Colonic mucosa (tissue), 4 donors: Measurements from ENCODE around the gene PRKCA. TPM values are rescaled to one million over a fixed set of nuclear protein-coding genes. Genes with fewer than 3 reads are reported as not detected.

Source experiments
- DNase-seq: peaks from one replicate; pipeline ENCODE4 v3.0.0-alpha.2; 2020
- H3K27ac ChIP-seq: fragments of 200-600 bp; one replicate; pipeline ENCODE4 v1.8.0; 2021
- H3K27me3 ChIP-seq: fragments of 200-600 bp; one replicate; pipeline ENCODE4 v1.8.0; 2021
- H3K36me3 ChIP-seq: fragments of 200-600 bp; one replicate; pipeline ENCODE4 v1.8.0; 2021
- H3K4me1 ChIP-seq: fragments of 200-600 bp; one replicate; pipeline ENCODE4 v1.8.0; 2021; ENCODE audit warnings: mild to moderate bottlenecking
- H3K4me3 ChIP-seq: fragments of 200-600 bp; one replicate; pipeline ENCODE4 v1.8.0; 2021
- H3K9ac ChIP-seq, 2 donors: one replicate each; pipeline ENCODE4 v1.7.0; 2013; ENCODE audit warnings: control low read depth in 2 of 2, low read depth in 2 of 2, low read length in 2 of 2
- H3K9me3 ChIP-seq: fragments of 200-600 bp; one replicate; pipeline ENCODE4 v1.8.0; 2021
- intact Hi-C: fragments of 100-400 bp; cut with DNase I; formaldehyde crosslinking; loops from one replicate; pipeline ENCODE4 v1.14.1; 2022
- total RNA-seq, 2 donors: library from RNA; stranded (reverse); fragmentation: NEBNext Ultra II Directional in 1 of 2; extraction: Animal tissue kit (Norgen Biotek cat#: 25700) in 1 of 2; gene quantifications; one replicate each; pipeline ENCODE4 v1.2.1, GENCODE V29; 2021
- TF ChIP-seq, protein P1 (sequence below): fragments of 200-600 bp; IDR thresholded peaks from one replicate; pipeline ENCODE4 v1.8.0; 2022; ENCODE audit warnings: antibody characterized with exemption, mild to moderate bottlenecking
- donor health status: healthy.
- donor health status: DM: no; HTN: no; CAD: no.
- donor health status: DM: no; HTN: no; CAD: no.

The PRKCA gene
- total RNA-seq, 2 donors from 2014 or later: 40.0 to 41.8 TPM

DNA sequence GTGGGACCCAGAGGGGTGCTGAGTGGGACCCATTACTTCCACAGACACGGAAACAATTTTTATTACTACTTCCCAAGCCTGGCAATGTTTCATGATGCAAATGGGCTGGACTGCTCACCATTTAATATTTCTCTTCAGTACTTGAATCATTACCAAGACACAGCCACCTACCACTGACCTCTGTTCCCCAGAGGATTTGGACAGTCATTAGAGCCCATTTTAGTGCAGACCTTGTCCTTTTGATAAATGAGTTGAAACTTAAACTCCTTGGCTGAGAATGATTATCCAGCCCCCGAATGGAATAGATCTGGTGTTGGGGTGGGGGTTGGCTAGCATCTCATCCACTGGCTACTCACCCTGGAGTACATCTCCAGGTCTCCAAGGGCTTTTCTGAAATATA lies 39.6 kb upstream of the PRKCA start:
- Histone ChIP-seq H3K27ac (no peak overlapping the region), H3K9ac (no peak overlapping the region), H3K27me3 (no peaks in the 10 kb centered on the region), H3K4me1 (no peaks in the 10 kb centered on the region), H3K36me3 (no peaks in the 10 kb centered on the region), H3K9me3 (no peaks in the 10 kb centered on the region), H3K4me3 (no peak overlapping the region)
- TF ChIP-seq, protein P1, sequence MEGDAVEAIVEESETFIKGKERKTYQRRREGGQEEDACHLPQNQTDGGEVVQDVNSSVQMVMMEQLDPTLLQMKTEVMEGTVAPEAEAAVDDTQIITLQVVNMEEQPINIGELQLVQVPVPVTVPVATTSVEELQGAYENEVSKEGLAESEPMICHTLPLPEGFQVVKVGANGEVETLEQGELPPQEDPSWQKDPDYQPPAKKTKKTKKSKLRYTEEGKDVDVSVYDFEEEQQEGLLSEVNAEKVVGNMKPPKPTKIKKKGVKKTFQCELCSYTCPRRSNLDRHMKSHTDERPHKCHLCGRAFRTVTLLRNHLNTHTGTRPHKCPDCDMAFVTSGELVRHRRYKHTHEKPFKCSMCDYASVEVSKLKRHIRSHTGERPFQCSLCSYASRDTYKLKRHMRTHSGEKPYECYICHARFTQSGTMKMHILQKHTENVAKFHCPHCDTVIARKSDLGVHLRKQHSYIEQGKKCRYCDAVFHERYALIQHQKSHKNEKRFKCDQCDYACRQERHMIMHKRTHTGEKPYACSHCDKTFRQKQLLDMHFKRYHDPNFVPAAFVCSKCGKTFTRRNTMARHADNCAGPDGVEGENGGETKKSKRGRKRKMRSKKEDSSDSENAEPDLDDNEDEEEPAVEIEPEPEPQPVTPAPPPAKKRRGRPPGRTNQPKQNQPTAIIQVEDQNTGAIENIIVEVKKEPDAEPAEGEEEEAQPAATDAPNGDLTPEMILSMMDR: no peak
- intact Hi-C loops: no loop called here
- no peak for DNase-seq

DNA sequence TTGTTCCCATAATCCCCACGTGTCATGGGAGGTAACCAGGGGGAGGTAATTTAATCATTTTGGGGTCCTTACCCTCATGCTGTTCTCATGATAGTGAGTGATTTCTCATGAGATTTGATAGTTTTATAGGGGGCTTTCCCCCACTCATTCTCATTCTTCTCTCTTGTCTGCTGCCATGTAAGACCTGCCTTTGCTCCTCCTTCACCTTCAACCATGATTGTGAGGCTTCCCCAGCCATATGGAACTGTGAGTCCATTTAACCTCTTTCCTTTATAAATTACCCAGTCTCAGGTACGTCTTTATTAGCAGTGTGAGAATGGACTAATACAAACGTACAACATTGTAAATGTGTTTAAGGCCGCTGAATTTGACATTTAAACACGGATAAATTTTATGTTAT lies 37.7 kb upstream of the PRKCA start:
- no peak for DNase-seq
- Histone ChIP-seq H3K9ac (no peak overlapping the region), H3K9me3 (no peaks in the 10 kb centered on the region), H3K27me3 (no peaks in the 10 kb centered on the region), H3K4me1 (no peaks in the 10 kb centered on the region), H3K4me3 (no peak overlapping the region), H3K36me3 (no peaks in the 10 kb centered on the region), H3K27ac (no peak overlapping the region)
- intact Hi-C loops: no loop called here
- TF ChIP-seq, protein P1: no peak

DNA sequence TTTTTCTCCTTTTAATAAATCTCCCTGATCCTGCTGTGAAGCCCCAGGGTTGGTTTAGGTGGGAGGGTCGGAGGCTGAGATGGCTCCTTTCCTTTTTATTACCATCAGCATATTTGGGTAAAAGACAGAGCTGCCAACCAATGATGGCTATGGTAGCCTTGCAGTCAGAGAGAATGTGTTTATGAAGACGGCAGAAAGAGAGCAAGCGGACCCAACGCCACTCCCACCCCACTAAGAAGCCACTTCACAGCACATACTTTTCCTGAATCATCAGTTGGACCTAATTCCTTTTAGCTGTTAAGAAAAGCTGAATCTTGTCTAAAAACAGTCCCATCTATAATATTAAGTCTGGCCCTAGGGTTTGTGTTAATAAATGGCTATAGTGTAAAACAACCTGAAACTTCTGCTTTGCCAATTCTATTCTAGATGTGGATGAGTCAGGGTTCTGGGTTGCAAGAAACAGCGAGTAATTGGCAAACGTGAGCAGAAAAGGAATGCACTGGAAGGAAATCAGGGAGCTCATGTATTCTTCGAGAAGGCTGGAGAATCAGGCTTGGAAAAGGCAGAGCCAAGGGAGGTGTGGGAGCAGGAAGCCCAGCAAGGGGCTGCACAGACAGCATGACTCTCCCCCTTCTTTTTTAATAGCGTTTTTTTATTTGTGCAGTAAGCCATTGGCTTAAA lies 34.0 kb upstream of the PRKCA start:
- no peak for DNase-seq
- TF ChIP-seq, protein P1: no peak
- Histone ChIP-seq H3K4me3 (no peak overlapping the region), H3K27me3 (no peaks in the 10 kb centered on the region), H3K4me1 (no peaks in the 10 kb centered on the region), H3K9ac (no peak overlapping the region), H3K36me3 (no peaks in the 10 kb centered on the region), H3K27ac (no peak overlapping the region), H3K9me3 (no peaks in the 10 kb centered on the region)
- intact Hi-C loops: no loop called here

DNA sequence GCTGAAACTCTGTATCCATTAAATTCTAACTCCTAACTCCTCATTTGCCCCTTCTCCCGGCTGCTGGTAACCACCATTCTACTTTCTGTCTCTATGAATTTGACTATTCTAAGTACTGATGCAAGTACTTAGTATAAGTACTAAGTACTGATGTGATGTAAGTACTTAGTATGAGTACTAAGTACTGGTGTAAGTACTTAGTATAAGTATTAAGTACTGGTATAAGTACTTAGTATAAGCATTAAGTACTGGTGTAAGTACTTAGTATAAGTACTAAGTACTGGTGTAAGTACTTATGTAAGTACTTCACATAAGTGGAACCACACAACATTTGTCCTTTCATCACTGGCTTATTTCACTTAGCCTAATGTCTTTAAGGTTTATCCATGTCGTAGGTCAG lies 32.3 kb upstream of the PRKCA start:
- H3K4me3 ChIP-seq: no peak overlapping the region

DNA sequence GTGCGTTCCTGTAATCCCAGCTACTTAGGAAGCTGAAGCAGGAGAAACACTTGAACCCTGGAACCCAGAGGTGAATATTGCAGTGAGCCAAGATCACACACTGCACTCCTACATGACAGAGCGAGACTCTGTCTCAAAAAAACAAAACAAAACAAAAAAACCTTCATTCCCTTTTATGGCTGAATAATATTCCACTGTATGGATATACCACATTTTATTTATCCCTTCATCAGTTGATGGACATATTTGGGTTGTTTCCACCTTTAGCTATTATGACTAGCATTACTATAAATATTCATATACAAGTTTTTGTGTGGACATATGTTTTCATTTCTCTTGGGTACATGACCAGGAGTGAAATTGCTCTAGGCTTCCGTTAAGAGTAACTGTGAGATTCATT lies 30.9 kb upstream of the PRKCA start:
- Histone ChIP-seq H3K27me3 (no peaks in the 10 kb centered on the region), H3K4me3 (no peak overlapping the region), H3K27ac (no peak overlapping the region), H3K36me3 (no peaks in the 10 kb centered on the region), H3K9me3 (no peaks in the 10 kb centered on the region), H3K4me1 (no peaks in the 10 kb centered on the region), H3K9ac (no peak overlapping the region)
- TF ChIP-seq, protein P1: no peak
- intact Hi-C loops: no loop called here
- no peak for DNase-seq

More for the DNA sequence above, 32.3 kb upstream of the PRKCA start:
- intact Hi-C loops: no loop called here
- H3K27ac ChIP-seq: no peak overlapping the region
- no peak overlapping the region for H3K9ac ChIP-seq
- H3K27me3 ChIP-seq: no peaks in the 10 kb centered on the region
- DNase-seq: no peak
- H3K4me1 ChIP-seq: no peaks in the 10 kb centered on the region
- H3K36me3 ChIP-seq: no peaks in the 10 kb centered on the region
- no peaks in the 10 kb centered on the region for H3K9me3 ChIP-seq
- TF ChIP-seq, protein P1: no peak
